ENCODE measurements around the gene PCDHB4.
"Not testable (repeated sequence)": the region's sequence is repeated elsewhere in the genome, so short reads cannot be mapped to it uniquely, and the experiment has no call there.

Gene PCDHB4

DNA sequence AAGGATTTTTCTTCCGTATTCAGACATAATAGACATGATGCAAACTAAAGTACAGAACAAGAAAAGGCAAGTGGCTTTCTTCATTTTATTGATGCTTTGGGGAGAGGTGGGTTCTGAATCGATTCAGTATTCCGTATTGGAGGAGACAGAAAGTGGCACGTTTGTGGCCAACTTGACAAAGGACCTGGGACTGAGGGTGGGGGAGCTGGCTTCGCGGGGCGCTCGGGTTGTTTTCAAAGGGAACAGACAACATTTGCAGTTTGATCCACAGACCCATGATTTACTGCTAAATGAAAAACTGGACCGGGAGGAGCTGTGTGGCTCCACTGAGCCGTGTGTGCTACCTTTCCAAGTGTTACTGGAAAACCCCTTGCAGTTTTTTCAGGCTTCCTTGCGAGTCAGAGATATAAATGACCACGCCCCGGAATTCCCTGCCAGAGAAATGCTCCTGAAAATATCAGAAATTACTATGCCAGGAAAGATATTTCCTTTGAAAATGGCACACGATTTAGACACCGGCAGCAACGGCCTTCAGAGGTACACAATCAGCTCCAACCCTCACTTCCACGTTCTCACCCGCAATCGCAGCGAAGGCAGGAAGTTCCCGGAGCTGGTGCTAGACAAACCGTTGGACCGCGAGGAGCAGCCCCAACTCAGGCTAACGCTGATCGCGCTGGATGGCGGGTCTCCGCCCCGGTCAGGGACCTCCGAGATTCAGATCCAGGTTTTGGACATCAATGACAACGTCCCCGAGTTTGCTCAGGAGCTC, 28.8 kb downstream of the PCDHB4 start:
- DNase-seq: no peak

DNA sequence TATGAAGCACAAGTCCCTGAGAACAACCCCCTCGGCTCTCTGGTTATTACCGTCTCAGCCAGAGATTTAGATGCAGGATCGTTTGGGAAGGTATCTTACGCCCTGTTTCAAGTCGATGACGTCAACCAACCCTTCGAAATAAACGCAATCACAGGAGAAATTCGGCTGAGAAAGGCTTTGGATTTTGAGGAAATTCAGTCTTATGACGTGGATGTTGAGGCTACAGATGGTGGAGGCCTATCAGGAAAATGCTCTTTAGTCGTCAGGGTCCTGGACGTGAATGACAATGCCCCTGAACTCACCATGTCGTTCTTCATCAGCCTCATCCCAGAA, 29.3 kb downstream of the PCDHB4 start:
- DNase-seq: no peak

DNA sequence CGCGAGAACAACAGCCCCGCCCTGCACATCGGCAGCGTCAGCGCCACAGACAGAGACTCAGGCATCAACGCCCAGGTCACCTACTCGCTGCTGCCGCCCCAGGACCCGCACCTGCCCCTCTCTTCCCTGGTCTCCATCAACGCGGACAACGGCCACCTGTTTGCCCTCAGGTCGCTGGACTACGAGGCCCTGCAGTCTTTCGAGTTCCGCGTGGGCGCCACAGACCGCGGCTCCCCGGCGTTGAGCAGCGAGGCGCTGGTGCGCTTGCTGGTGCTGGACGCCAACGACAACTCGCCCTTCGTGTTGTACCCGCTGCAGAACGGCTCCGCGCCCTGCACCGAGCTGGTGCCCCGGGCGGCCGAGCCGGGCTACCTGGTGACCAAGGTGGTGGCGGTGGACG, 30.0 kb downstream of the PCDHB4 start:
- DNase-seq: not testable (repeated sequence)

DNA sequence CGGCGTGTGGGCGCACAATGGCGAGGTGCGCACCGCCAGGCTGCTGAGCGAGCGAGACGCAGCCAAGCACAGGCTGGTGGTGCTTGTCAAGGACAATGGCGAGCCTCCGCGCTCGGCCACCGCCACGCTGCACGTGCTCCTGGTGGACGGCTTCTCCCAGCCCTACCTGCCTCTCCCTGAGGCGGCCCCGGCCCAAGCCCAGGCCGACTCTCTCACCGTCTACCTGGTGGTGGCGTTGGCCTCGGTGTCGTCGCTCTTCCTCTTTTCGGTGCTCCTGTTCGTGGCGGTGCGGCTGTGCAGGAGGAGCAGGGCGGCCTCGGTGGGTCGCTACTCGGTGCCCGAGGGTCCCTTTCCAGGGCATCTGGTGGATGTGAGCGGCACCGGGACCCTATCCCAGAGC, 30.5 kb downstream of the PCDHB4 start:
- not testable (repeated sequence) for DNase-seq

DNA sequence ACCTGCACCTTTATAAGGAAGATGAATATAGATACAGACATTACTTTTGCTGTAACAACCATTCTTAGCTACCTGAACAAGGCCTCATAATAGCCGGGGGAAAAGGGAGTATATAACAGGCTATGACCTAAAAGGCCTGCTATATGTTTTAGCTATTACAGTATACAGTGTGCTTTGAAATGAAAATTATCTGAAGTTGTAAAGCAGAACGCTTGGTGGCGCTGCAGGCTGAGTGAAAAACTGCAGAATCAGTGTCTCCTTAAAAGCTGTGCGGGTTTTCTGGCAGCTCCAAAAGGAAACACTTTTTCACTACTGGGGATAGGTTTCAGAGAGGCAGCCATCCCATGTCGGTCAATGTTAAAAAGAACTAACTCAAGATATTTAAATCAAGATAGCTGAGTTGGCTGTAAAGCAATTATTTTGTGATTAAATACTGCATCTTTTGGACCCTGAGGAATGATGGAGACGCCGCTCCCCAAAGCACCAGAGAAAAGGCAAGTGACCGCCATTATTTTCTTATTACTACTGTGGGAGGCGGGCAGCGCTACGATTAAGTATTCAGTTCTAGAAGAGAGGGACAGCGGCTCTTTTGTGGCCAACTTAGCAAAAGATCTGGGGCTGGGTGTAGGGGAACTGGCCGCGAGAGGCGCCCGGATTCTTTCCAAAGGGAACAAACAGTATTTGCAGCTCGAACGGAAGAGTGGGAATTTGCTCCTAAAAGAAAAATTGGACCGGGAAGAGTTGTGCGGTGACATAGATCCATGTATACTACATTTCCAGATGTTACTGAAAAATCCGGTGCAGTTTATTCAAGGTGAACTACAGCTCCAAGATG, 34.1 kb downstream of the PCDHB4 start:
- no peak for DNase-seq

DNA sequence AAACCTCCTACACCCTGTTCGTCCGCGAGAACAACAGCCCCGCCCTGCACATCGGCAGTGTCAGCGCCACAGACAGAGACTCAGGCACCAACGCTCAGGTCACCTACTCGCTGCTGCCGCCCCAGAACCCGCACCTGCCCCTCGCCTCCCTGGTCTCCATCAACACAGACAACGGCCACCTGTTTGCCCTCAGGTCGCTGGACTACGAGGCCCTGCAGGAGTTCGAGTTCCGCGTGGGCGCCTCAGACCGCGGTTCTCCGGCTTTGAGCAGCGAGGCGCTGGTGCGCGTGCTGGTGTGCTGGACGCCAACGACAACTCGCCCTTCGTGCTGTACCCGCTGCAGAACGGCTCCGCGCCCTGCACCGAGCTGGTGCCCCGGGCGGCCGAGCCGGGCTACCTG, 35.7 kb downstream of the PCDHB4 start:
- DNase-seq: not testable (repeated sequence)

DNA sequence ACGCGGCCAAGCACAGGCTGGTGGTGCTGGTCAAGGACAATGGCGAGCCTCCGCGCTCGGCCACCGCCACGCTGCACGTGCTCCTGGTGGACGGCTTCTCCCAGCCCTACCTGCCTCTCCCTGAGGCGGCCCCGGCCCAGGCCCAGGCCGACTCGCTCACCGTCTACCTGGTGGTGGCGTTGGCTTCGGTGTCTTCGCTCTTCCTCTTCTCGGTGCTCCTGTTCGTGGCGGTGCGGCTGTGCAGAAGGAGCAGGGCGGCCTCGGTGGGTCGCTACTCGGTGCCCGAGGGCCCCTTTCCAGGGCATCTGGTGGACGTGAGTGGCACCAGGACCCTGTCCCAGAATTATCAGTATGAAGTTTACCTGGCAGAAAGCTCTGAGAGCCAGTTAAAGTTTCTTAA, 36.3 kb downstream of the PCDHB4 start:
- DNase-seq: not testable (repeated sequence)

DNA sequence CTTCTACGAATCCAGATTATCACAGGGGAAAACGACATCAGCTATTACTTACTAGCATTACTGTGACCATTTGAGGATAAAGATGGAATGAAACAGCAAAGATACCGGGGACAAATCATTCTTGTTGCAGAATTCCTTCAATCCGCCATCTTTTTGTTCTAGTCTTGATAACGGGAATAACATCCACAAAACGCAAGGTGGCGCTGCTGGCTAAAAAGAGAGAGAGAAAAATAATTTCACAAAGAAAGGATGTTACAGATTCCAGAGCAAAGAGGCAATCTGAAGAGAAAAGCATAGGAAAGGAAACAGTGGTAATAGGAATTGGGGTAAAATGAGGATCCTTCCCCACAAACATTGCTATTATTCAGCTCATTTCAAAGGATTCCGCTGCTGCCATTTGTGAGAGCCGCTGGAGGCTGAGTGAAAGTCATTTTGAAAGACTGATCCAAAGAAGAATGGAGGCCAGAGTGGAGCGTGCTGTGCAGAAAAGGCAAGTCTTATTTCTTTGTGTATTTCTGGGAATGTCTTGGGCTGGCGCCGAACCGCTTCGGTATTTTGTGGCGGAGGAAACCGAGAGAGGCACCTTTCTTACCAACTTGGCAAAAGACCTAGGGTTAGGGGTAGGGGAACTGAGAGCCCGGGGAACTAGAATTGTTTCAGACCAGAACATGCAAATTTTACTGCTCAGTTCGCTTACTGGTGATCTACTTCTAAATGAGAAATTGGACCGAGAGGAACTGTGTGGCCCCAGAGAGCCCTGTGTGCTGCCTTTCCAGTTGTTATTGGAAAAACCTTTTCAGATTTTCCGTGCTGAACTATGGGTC, 51.0 kb downstream of the PCDHB4 start, which contains the start of gene PCDHB7:
Gene PCDHB7, plus strand, starts transcription at position 264 of the 824 bp plus-strand sequence. Its CDS starts 192 bp downstream, at position 456.
- DNase-seq: no peak

DNA sequence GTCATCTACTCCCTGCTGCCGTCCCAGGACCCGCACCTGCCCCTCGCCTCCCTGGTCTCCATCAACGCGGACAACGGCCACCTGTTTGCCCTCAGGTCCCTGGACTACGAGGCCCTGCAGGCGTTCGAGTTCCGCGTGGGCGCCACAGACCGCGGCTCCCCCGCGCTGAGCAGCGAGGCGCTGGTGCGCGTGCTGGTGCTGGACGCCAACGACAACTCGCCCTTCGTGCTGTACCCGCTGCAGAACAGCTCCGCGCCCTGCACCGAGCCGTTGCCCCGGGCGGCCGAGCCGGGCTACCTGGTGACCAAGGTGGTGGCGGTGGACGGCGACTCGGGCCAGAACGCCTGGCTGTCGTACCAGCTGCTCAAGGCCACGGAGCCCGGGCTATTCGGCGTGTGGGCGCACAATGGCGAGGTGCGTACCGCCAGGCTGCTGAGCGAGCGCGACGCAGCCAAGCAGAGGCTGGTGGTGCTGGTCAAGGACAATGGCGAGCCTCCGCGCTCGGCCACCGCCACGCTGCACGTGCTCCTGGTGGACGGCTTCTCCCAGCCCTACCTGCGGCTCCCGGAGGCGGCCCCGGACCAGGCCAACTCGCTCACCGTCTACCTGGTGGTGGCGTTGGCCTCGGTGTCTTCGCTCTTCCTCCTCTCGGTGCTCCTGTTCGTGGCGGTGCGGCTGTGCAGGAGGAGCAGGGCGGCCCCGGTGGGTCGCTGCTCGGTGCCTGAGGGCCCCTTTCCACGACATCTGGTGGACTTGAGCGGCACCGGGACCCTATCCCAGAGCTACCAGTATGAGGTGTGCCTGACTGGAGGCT, 52.9 kb downstream of the PCDHB4 start:
- not testable (repeated sequence) for DNase-seq
